Islet of Langerhans (tissue), 1 donor: ENCODE results near the gene LRMDA.
"Not testable (repeated sequence)": the region's sequence is repeated elsewhere in the genome, so short reads cannot be mapped to it uniquely, and the experiment has no call there.

Source experiments
- FAIRE-seq: peaks from one replicate; lab custom pipeline; 2011; peaks lifted over from hg19 to GRCh38; lab: Jason Lieb, UNC

Gene LRMDA

DNA sequence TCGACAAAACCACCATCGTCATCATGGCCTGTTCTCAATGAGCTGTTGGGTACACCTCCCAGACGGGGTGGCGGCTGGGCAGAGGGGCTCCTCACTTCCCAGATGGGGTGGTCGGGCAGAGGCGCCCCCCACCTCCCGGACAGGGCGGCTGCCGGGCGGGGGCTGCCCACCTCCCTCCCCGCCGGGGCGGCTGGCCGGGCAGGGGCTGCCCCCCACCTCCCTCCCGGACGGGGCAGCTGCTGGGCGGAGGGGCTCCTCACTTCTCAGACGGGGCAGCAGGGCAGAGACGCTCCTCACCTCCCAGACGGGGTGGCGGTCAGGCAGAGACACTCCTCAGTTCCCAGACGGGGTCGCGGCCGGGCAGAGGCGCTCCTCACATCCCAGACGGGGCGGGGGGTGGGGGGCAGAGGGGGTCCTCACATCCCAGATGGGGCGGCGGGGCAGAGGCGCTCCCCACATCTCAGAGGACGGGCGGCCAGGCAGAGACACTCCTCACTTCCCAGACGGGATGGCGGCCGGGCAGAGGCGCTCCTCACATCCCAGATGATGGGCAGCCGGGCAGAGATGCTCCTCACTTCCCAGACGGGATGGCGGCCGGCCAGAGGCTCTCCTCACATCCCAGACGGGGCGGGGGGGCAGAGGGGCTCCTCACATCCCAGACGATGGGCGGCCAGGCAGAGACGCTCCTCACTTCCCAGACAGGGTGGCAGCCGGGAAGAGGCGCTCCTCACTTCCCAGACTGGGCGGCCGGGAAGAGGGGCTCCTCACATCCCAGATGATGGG is 318.9 kb downstream of the LRMDA start:
- FAIRE-seq, result not testable (repeated sequence)

GRCh38 chr10:75751232-75751631 is 319.8 kb downstream of the LRMDA start:
- FAIRE-seq, result no peak

DNA sequence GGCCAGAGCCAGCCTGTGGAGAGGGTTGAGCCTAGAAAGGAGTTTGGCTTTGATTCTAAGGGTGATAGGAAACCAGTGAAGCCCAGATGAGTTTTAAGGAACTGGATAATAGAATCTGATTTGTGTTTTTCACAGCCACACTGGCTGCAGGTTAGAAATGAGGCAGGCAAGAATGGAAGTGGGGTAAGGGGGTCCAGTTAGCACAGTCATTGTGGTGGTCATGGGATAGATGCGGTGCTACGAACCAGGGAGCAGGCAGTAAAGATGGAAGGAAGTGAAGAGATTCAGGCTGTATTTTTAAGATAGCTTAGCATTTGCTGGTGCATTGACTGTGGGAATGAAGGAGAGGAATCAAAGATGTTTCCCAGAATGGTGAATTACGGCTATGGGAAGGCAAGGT is 322.2 kb downstream of the LRMDA start:
- FAIRE-seq, result no peak

DNA sequence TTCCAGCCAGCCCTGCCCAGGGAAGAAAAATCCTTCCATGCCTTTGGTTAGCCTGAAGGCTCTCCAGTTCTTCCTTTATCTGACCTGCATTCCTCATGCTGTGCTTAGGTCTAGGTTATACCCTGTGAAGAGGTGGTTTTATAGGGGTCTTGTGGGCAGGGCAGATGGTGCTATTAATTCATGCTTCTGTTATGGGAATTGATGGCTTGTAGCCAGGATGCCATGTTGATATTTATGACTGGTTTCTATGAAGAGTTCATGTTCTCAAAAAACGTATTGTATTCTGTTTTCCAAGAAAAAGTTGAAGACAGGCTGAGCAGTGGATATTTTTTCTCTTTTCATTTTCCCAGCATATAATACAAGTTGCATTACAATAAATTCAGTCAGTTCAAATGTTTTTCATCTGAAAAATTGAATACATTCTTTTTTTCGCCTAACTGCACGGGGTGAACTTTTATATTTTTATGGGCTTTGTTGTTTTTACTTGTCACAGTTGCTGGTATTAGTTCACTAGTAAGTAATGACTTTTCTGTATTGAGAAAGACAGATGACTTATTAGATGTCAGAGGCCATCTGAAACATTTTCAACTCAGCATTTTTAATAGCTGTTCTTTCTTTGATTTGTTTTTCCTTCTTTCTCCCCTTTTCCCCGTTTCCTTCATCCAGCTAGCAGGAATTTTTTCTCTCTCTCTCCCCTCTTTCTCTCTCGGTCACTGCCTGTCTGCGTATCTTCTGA is 322.8 kb downstream of the LRMDA start:
- no peak for FAIRE-seq

DNA sequence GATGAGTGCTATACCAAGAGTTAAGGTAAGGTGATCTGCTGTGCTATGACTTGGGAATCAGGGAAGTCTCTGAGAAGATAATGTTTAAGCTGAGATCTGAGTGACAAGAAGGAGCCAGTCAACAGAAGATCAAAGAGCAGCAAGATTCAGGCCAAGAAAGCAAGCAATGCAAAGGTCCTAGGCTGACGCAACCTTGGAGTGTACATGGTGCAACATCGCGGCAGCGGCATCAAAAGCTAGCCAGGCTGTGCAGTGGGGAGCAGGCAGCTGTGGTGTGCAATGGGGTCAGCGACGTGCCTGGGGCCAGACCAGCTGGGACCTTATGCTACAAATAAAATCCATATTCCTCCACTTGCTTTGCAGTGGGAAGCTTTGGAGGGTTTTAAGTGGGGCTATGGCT is 324.1 kb downstream of the LRMDA start:
- no peak for FAIRE-seq

DNA sequence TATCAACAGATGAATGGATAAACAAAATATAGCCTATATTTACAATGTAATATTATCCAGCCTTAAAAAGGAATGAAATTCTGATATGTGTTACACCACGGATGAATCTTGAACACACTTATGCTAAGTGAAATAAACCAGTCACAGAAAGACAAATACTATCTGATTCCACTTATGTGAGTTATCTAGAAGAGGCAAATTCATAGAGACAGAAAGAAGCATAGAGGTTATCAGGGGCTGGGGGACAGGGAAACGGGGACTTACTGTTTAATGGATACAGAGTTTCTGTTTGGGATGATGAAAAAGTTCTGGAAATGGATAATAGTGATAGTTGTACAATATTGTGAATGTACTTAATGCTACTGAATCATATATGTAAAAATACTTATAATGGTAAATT is 329.9 kb downstream of the LRMDA start:
- no peak for FAIRE-seq

GRCh38 chr10:75762431-75762802 is 331.0 kb downstream of the LRMDA start:
- no peak for FAIRE-seq

DNA sequence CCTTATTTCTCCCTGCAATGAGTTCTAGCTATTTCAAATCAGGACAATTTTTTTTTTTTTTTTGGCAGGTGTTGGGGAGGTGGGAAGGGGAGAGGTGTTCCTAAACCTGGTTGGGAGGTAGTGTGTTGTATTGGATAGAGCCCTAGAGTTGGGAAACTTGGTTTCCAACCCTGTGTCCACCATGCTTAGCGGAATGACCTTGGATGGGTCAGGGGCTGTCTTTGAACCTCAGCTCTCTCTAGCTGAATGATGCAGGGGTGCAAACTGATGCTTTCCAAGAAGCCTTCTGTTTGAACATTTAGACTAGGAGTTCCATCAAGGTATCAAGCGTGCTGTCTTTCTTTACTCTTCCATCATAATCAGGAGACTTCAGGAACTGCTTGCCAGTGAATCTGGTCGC is 332.2 kb downstream of the LRMDA start:
- no peak for FAIRE-seq

DNA sequence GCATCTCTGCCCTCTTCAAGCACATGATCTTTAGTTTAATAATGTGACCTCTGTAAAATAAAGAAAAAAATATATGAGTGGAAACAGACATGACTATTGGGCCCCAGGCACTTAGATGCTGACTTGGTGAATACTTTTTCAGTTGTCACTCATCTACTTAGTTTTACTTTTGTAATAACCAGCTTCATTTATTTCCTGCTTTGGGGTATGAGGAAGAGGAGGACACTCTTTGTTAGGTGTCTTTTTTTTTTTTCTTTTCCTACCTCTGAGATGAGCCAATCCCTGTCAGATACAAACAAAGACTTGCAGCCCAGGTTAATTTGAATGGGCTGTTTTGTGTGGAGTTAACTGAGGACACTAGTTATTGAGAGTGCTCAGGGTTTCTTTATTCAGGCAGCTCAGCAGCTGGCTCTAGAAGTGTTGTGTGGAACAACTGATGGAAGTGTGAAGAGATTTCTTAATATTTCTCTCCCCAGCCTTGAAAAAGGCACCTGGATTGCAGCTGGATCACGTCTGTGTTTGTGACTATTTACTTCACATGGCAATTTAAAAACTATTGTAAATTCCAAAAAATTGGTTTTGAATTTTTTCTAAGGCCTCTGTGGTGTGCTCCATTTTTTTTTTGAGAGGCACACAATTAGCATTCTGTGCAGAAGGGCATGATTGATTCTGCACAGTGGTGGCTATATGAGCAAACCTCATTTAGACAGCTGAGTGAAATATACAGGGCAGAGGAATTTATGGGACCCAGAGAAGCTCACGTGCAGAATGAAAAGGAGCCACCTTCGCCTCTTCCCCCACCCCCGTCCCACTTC is 333.8 kb downstream of the LRMDA start:
- FAIRE-seq, result no peak

DNA sequence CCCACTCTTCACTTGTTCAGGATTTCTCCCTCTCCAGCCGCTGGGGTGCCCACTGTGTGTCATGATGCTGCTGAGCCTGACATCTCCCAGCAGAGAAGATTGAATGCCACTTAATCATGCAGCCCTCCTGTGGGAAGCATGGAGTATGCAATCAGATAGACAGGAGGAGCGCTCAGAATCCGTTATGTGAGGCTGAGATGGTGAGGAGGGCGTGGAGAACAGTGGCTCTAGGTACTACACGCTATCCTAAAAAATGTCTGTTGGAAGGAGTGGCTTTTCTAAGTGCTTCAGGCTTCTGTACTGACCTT is 334.3 kb downstream of the LRMDA start:
- FAIRE-seq, result no peak

GRCh38 chr10:75766106-75766505 is 334.7 kb downstream of the LRMDA start:
- no peak for FAIRE-seq

- FAIRE-seq, result not testable (repeated sequence)
Observed at GRCh38 chr10:75766752-75767151, 335.3 kb downstream of the LRMDA start.

DNA sequence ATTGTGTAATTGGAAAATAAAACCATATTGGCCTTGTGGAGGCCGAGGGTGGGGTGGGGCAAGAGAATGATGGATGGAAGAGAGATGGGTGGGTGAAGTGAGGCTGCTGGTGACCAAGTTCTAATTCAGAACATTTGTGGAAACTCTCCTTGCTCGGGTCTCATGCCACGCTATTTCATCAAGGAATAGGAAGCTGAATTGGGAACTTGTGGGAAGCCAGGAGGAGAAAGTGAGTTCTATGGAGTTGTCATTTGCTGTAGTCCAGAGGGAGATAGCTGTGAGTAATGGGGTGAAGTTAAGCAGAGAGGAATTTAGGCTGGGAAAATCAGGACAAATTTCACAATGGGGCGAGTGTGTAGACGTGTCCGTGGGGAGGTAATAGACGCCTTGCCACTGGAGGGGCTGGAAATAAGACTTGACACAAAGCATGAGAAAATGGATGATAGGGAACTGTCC is 339.2 kb downstream of the LRMDA start:
- no peak for FAIRE-seq

- no peak for FAIRE-seq
Observed at GRCh38 chr10:75771606-75772005, 340.2 kb downstream of the LRMDA start.

DNA sequence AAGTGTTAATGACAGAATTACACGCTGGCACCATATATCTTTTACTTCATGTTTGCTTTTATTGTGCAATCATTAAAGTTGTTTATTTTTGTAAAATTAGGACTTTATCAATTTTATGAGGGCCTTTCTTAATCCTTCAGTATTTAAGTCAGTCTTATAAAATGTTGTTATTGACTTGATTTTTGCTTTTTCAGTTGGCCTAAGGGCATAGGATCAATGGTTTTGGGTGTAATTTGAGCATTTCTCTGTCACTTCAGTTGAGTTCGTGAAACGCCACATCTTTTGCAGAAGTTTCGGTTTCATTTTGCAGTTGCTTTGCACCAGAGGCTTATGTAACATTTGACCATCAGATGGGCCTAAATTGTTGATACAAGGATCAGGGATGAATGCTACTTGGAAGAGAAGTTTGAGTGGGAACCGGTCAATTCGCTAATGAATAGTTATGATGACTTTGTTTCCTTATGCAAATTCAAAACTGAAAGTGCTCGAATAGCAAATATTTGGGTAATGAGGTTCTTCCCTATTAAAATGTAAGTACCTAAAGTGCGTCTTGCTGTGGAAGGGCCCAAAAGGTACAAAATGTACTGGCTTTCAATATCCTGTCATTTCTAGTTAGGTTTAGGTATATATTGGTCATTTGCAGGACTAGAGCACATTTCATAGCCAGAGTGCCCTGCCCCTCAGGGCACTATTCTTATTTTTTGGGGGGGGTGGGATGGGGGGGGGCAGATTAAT is 340.9 kb downstream of the LRMDA start:
- FAIRE-seq, result no peak

DNA sequence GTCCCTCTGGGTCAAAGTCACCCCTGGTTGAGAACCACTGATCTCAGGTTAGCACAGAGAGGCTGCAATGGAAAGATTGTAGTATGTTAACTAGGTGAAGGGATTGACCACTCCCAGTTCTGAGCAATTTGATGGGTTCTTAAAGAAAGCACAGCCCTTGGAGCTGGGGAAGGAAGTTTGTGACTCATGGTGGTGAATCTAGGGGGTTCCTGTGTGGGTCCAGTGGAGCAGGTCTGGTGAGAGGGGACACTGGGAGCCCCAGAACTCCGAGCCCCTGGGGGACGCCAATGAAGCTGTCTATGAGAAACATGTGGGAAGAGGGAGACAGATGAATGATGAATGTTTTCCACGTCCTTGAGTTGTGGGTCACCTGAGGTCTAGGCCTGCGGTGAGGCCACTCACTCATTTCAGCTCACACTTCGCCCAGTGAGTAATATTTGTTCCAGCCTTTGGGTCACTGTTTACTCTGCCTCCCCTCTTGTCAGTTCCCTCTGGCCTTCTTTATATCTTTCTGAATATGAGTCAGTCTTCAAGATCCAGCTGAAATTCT is 341.9 kb downstream of the LRMDA start:
- no peak for FAIRE-seq

DNA sequence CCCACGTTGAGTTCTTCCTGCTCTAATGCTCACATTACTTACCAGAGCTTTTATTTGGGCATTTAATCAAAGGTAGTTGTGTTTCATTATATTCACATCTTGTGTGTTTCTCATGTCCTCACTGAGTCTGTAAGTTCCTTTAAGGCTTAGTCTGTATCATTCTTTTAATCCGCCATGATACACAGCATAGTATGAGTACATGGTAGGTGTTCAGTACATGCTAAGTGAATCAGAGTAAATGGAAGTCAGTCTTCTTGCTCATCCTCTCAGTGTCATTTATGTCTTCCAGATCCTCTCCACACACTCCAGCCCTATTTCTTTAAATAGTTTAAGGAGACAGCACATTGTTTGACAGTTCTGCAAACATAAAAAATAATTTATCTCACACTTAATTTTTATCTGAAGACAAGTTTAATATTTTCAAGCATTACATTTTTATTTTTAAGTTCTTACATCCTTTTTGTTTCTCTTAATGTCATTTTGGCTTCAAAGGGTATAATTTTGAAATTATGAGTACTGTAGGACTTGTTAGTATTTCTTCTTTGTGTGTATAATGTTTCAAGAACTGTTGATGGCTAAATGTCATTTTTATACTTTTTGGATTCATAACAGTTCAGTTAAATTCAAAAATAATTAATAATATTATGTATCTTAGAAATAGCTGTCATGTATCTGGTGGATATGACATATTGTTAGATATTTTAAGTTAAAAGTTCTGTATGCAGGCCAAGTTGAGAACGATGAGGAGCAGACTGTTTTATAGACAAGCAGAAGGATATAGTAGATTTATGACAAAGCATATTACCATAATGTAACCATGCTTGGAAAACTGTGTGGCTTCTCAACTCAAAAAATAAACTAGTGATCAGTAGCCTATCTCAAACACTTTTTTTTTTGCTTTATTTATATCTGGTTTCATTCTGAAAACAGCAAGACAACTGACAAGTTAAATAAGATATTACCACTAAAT is 342.7 kb downstream of the LRMDA start:
- FAIRE-seq, result peak; percentile 21

DNA sequence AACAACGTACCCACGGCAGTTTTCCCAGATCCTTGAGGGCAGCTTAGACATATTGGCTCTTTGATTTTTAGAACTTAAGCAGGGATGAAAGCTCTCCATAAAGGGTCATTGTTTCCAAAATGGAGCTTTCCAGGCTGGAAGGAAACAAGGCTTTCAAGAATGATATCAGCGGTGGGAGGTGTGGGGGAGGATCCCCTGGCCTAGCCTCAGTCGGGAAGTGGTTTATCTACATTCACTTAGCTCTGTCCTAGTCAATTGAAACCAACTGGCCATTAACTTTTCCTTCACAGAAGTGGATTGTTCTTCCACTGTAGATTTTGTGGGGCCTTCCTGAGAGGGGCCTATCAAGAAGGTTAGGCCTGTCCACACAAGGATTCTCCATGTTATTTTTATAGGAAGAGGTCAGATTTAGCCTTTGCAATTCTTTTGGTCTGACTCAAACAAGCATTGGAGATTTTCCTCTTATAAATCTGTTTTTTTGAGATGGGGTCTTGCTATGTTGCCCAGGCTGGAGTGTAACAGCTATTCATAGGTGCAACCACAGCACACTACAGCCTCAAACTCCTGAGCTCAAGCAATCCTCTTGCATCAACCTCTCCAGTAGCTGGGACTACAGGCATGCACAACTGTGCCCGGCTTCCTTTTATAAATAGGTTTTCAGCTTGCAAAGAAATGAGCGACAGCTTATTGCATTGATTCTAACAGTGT is 343.5 kb downstream of the LRMDA start:
- no peak for FAIRE-seq

GRCh38 chr10:75776738-75777504 is 345.5 kb downstream of the LRMDA start:
- FAIRE-seq, result no peak
